ENCODE measurements around the gene TRO. TPM values are rescaled to one million over a fixed set of nuclear protein-coding genes. Genes with fewer than 3 reads are reported as not detected.

TRO gene
- total and polyA plus RNA-seq, 2 donors (not counting 3 experiments of a cell fraction or from before 2014, with no cell fraction given): 21.9 to 34.7 TPM

- no TSS peak for BruUV-seq (replicated peaks)
- CTCF ChIA-PET: no interaction called here
- no peaks in the 10 kb centered on the region for H3K9me1 ChIP-seq (replicated peaks; ENCODE audit: control insufficient read depth, extremely low read depth, insufficient read depth, low read length)
These were observed 2.8 kb downstream of the TRO start for GRCh38 chrX:54923376-54923775.

More at GRCh38 chrX:54923376-54923775, 2.8 kb downstream of the TRO start:
- H3K27me3 ChIP-seq (ENCODE audit: control insufficient read depth in 2 of 2, insufficient read depth in 2 of 2, low read length in 2 of 2): no peaks in the 10 kb centered on the region
- POLR2A ChIA-PET: no interaction called here
- H3K4me3 ChIP-seq (replicated peaks in 1 of 3; ENCODE audit: insufficient read depth in 1 of 3, low read depth in 1 of 3, low read length in 3 of 3): no peak overlapping the region
- no peak overlapping the region for H3K9ac ChIP-seq (replicated peaks; ENCODE audit: extremely low read depth, insufficient read depth, low read length)
- H4K20me1 ChIP-seq (replicated peaks; ENCODE audit: control insufficient read depth, extremely low read depth, insufficient read depth, low read length): no peaks in the 10 kb centered on the region
- dilution Hi-C loops (cut with MboI; ENCODE audit: extremely low pct_ligation_motif_present, low sequenced_read_pairs) (no loop called here), intact Hi-C loops (cut with micrococcal nuclease) (loop anchor here (5.0 kb wide), 1 partner anchor 116 kb away; the partner anchor contains the start of gene MAGED2)
- no peak overlapping the region for H2AFZ ChIP-seq (ENCODE audit: low read depth, low read length)
- H3K27ac ChIP-seq (ENCODE audit: insufficient read depth, low read depth, low read length): no peak overlapping the region
- H3K9me3 ChIP-seq (replicated peaks; ENCODE audit: control insufficient read depth, insufficient read depth, low read length): no peaks in the 10 kb centered on the region
- no peak for TF ChIP-seq POLR2AphosphoS5 (IDR thresholded peaks at IDR 0.05; ENCODE audit: insufficient read depth, low read depth, low read length)
- no peak for TF ChIP-seq MAX (IDR thresholded peaks at IDR 0.05; ENCODE audit: insufficient read depth, insufficient read length)
- no peak for TF ChIP-seq CTCF (IDR thresholded peaks at IDR 0.05; ENCODE audit: extremely low read depth in 1 of 2, insufficient read depth in 1 of 2, low read depth in 1 of 2, low read length in 2 of 2)
- no peak for TF ChIP-seq GATA2 (IDR thresholded peaks at IDR 0.05; ENCODE audit: insufficient read depth, insufficient read length, low read depth, low read length)
- no peak for TF ChIP-seq MYC (IDR thresholded peaks at IDR 0.05; ENCODE audit: low read depth, low read length)
- no peak for TF ChIP-seq FOS (IDR thresholded peaks at IDR 0.05; ENCODE audit: borderline replicate concordance, insufficient read depth, low read length)
- TF ChIP-seq JUN (IDR thresholded peaks at IDR 0.05; ENCODE audit: borderline replicate concordance, insufficient read depth, insufficient read length, low read depth): no peak
- TF ChIP-seq POLR2A (IDR thresholded peaks at IDR 0.05; ENCODE audit: low read depth, low read length): no peak
- no peak for TF ChIP-seq EZH2 (IDR thresholded peaks at IDR 0.05; ENCODE audit: borderline replicate concordance, low read depth, low read length, severe bottlenecking)
- DNase-seq (ENCODE audit: low read depth, low spot score) (no peak), FAIRE-seq (no peak)
- peaks cover 0 to 2% of the 10 kb centered on the region in 2 experiments for H3K36me3 ChIP-seq (ENCODE audit: control insufficient read depth in 2 of 2, extremely low read depth in 1 of 2, insufficient read depth in 2 of 2, low read length in 2 of 2)
- peaks cover 3% of the 10 kb centered on the region for H3K4me1 ChIP-seq (ENCODE audit: control insufficient read depth, extremely low read depth, insufficient read depth, low read length)
- H3K4me2 ChIP-seq (ENCODE audit: insufficient read depth, low read length): no peak overlapping the region
- H3K79me2 ChIP-seq (ENCODE audit: control insufficient read depth, insufficient read depth, low read length): no peaks in the 10 kb centered on the region
